Thyroid gland (tissue), 4 donors: ENCODE measurements around the gene ITGB2.

ENCODE experiments used
- CTCF ChIP-seq, 6 experiments: fragments of 200-600 bp in 3 of 6; fragments of 450-650 bp in 3 of 6; sonication (generic) in 3 of 6; IDR thresholded peaks; one replicate each; pipeline ENCODE4 v1.5.1; 2016 to 2019; ENCODE audit warnings: antibody characterized with exemption in 6 of 6, mild to moderate bottlenecking in 2 of 6, inconsistent platforms in 1 of 6, moderate library complexity in 1 of 6
- POLR2A ChIP-seq, 2 donors: fragments of 450-650 bp; IDR thresholded peaks; one replicate each; pipeline ENCODE4 v1.6.1; 2017; ENCODE audit warnings: antibody characterized with exemption in 2 of 2, mild to moderate bottlenecking in 2 of 2, moderate library complexity in 1 of 2

- no peak for TF ChIP-seq CTCF (IDR thresholded peaks at IDR 0.05)
- TF ChIP-seq POLR2A (IDR thresholded peaks at IDR 0.05), result no peak
Observed at GRCh38 chr21:44846485-44847260, 74.0 kb downstream of the ITGB2 start.
